Endothelial cell of hepatic sinusoid (primary cell): Measurements from ENCODE around the gene MAP3K2.

Experiments
- in situ Hi-C: cut with HindIII; loops from 2 replicates; pipeline ENCODE4 v1.10.0; 2017; ENCODE audit warnings: low sequenced_read_pairs

The MAP3K2 gene

DNA sequence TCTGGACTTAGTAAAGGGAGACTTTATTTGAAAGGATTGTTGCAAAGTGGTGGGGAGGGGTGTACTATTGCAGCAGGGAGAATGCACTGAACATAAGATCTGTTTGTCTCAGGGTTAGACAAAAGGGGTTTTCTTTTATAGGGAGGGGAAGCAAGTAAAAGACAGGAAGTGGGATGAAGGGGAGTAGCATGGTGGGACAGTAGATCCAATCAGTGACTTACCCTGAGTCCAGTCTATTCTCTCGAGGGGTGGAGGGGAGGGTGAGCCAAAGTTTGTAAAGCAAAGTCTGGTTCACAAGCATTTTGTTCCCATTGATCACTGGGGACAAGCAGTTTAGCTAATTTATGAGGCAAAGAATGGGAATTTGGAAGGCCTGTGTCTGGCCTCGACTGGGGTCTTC, 132.6 kb downstream of the MAP3K2 start:
- in situ Hi-C loops, result no loop called here

DNA sequence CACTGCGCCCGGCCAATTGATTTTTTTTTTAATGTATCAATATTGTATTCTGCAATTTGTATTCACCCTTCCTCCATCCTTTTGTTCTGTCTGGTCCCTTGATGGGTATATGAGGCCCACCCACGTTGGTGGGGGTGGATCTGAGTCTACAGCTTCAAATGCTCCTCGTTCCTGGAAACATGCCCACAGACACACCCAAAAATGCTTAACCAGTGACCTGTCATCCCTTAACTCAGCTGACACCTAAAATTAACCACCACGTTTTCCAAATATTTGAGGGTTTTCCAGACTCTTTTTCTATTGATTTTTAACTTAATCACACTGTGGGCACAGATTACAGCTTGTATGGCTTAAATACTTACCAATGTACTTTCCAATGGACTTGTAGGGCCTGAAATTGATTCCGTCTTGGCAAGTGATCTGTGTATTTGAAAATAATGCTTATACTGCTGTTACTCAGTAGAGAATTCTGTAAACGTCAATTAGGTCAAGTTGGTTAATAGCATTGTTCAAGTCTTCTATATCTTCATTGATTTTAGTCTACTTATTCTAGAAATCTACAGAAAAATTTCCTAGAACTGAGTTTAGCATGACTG, 133.3 kb downstream of the MAP3K2 start:
- in situ Hi-C loops, result no loop called here
